Prostate gland (tissue), 2 donors: Measurements from ENCODE around the gene TLR8.
"Not testable (repeated sequence)": the region's sequence is repeated elsewhere in the genome, so short reads cannot be mapped to it uniquely, and the experiment has no call there.

Experiments used
- POLR2A ChIP-seq: fragments of 450-650 bp; IDR thresholded peaks from one replicate; pipeline ENCODE4 v1.6.1; 2016; ENCODE audit warnings: antibody characterized with exemption, mild to moderate bottlenecking
- TF ChIP-seq, protein P1 (sequence below), 4 experiments: fragments of 200-600 bp in 2 of 4; fragments of 450-650 bp in 2 of 4; sonication (generic) in 2 of 4; IDR thresholded peaks; 1 replicate in 3 of 4; 2 replicates in 1 of 4; pipeline ENCODE4 v1.5.1; 2016 to 2019; ENCODE audit warnings: antibody characterized with exemption in 4 of 4, mild to moderate bottlenecking in 2 of 4, moderate library complexity in 2 of 4

DNA sequence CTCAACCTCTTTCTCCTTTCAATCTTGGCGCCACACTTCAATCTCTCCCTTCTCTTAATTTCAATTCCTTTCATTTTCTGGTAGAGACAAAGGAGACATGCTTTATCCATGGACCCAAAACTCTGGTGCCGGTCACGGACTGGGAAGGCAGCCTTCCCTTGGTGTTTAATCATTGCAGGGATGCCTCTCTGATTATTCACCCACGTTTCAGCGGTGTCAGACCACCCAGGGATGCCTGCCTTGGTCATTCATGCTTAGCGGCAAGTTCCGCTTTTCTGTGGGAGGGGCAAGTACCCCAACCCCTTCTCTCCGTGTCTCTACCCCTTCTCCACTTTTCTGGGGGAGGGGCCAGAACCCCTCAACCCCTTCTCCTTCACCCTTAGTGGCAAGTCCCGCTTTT lies 34.1 kb downstream of the TLR8 start:
- TF ChIP-seq POLR2A = not testable (repeated sequence)
- TF ChIP-seq, protein P1, sequence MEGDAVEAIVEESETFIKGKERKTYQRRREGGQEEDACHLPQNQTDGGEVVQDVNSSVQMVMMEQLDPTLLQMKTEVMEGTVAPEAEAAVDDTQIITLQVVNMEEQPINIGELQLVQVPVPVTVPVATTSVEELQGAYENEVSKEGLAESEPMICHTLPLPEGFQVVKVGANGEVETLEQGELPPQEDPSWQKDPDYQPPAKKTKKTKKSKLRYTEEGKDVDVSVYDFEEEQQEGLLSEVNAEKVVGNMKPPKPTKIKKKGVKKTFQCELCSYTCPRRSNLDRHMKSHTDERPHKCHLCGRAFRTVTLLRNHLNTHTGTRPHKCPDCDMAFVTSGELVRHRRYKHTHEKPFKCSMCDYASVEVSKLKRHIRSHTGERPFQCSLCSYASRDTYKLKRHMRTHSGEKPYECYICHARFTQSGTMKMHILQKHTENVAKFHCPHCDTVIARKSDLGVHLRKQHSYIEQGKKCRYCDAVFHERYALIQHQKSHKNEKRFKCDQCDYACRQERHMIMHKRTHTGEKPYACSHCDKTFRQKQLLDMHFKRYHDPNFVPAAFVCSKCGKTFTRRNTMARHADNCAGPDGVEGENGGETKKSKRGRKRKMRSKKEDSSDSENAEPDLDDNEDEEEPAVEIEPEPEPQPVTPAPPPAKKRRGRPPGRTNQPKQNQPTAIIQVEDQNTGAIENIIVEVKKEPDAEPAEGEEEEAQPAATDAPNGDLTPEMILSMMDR (IDR thresholded peaks at IDR 0.05) = not testable (repeated sequence)
